SU-DHL-6 (cell line): ENCODE results near the gene BAIAP3.

Experiments
- CTCF ChIP-seq: fragments of 200-600 bp; sonication (generic); IDR thresholded peaks from one replicate; pipeline ENCODE4 v1.5.1; 2017; ENCODE audit warnings: antibody characterized with exemption, mild to moderate bottlenecking, low read length, moderate library complexity; ENCODE audit not compliant: insufficient read depth, poor library complexity, severe bottlenecking
- EZH2phosphoT487 ChIP-seq: fragments of 200-600 bp; sonication (generic), shearing (Covaris generic); conservative IDR thresholded peaks from 2 replicates; pipeline ENCODE4 v1.6.1; 2018; ENCODE audit warnings: mild to moderate bottlenecking, antibody characterized with exemption, low read length, moderate library complexity, mixed read lengths

GRCh38 chr16:1299012-1299867 is 34.2 kb upstream of the BAIAP3 start:
- TF ChIP-seq CTCF = no peak
- TF ChIP-seq EZH2phosphoT487 = no peak
